Osteocyte (in vitro differentiated cells): ENCODE results near the gene HLX. TPM values are rescaled to one million over a fixed set of nuclear protein-coding genes. Genes with fewer than 3 reads are reported as not detected.

Source experiments
- DNase-seq: peaks from one replicate; pipeline ENCODE4 v3.0.0; 2021; ENCODE audit warnings: mixed read lengths; ENCODE audit not compliant: unreplicated experiment; ENCODE audit errors: extremely low spot score
- H3K27ac Mint-ChIP-seq: one replicate; pipeline ENCODE4 v1.8.0; 2021; ENCODE audit warnings: mild to moderate bottlenecking, mixed read lengths; ENCODE audit not compliant: unreplicated experiment
- H3K27me3 Mint-ChIP-seq: one replicate; pipeline ENCODE4 v1.8.0; 2021; ENCODE audit warnings: mixed read lengths; ENCODE audit not compliant: unreplicated experiment
- H3K36me3 Mint-ChIP-seq: one replicate; pipeline ENCODE4 v1.8.0; 2021; ENCODE audit warnings: mixed read lengths; ENCODE audit not compliant: unreplicated experiment
- H3K4me1 Mint-ChIP-seq: one replicate; pipeline ENCODE4 v1.8.0; 2021; ENCODE audit warnings: mixed read lengths; ENCODE audit not compliant: unreplicated experiment
- H3K4me3 Mint-ChIP-seq: one replicate; pipeline ENCODE4 v1.8.0; 2021; ENCODE audit warnings: mild to moderate bottlenecking, moderate library complexity, mixed read lengths; ENCODE audit not compliant: unreplicated experiment
- H3K9me3 Mint-ChIP-seq: one replicate; pipeline ENCODE4 v1.8.0; 2021; ENCODE audit warnings: mixed read lengths; ENCODE audit not compliant: unreplicated experiment
- total RNA-seq: library from RNA; stranded (reverse); gene quantifications from 2 replicates; pipeline ENCODE4 v1.2.1, GENCODE V29; 2021
- TF ChIP-seq, protein P1 (sequence below): fragments of 200-600 bp; sonication (generic); IDR thresholded peaks from 2 replicates; pipeline ENCODE4 v1.5.0; 2021; ENCODE audit warnings: antibody characterized with exemption, mild to moderate bottlenecking, moderate library complexity

Gene HLX
- total RNA-seq, 1 donor from 2014 or later, result 0.54 TPM

GRCh38 chr1:220886470-220887201 lies 7.4 kb downstream of the HLX start:
- Mint-ChIP-seq H3K27me3 (peaks cover 98% of the 10 kb centered on the region), H3K4me3 (no peak overlapping the region), H3K36me3 (no peaks in the 10 kb centered on the region), H3K27ac (no peak overlapping the region), H3K4me1 (peaks cover 20% of the 10 kb centered on the region), H3K9me3 (no peaks in the 10 kb centered on the region)
- TF ChIP-seq, protein P1, sequence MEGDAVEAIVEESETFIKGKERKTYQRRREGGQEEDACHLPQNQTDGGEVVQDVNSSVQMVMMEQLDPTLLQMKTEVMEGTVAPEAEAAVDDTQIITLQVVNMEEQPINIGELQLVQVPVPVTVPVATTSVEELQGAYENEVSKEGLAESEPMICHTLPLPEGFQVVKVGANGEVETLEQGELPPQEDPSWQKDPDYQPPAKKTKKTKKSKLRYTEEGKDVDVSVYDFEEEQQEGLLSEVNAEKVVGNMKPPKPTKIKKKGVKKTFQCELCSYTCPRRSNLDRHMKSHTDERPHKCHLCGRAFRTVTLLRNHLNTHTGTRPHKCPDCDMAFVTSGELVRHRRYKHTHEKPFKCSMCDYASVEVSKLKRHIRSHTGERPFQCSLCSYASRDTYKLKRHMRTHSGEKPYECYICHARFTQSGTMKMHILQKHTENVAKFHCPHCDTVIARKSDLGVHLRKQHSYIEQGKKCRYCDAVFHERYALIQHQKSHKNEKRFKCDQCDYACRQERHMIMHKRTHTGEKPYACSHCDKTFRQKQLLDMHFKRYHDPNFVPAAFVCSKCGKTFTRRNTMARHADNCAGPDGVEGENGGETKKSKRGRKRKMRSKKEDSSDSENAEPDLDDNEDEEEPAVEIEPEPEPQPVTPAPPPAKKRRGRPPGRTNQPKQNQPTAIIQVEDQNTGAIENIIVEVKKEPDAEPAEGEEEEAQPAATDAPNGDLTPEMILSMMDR, result no peak
- no peak for DNase-seq

DNA sequence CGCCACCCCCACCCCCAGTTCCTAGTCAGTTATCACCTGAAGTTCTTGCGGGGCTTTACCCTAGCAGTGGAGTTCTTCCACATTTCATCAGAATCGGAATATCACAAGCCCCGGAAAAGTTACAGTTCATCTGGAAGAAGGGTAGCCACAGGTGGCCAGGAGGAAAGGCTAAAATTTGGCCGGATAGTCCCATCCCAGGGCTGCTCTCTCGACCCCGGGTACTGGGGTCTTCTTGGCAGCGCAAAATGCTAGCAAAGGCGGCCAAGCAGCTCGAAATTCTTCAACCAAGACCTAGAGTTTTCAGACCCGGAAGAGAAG lies 7.9 kb downstream of the HLX start:
- H3K36me3 Mint-ChIP-seq, result no peaks in the 10 kb centered on the region
- H3K4me3 Mint-ChIP-seq, result peak overlapping the region; percentile 19
- DNase-seq, result no peak
- H3K27ac Mint-ChIP-seq, result no peak overlapping the region
- peaks cover 98% of the 10 kb centered on the region for H3K27me3 Mint-ChIP-seq
- peaks cover 17% of the 10 kb centered on the region for H3K4me1 Mint-ChIP-seq
- H3K9me3 Mint-ChIP-seq, result no peaks in the 10 kb centered on the region
- TF ChIP-seq, protein P1, result no peak

GRCh38 chr1:220887520-220888416 lies 8.5 kb downstream of the HLX start:
- H3K4me3 Mint-ChIP-seq, result peak overlapping the region; percentile 19
- no peaks in the 10 kb centered on the region for H3K36me3 Mint-ChIP-seq
- peaks cover 98% of the 10 kb centered on the region for H3K27me3 Mint-ChIP-seq
- no peaks in the 10 kb centered on the region for H3K9me3 Mint-ChIP-seq
- H3K27ac Mint-ChIP-seq, result no peak overlapping the region
- TF ChIP-seq, protein P1, result no peak
- no peak for DNase-seq
- peaks cover 14% of the 10 kb centered on the region for H3K4me1 Mint-ChIP-seq

DNA sequence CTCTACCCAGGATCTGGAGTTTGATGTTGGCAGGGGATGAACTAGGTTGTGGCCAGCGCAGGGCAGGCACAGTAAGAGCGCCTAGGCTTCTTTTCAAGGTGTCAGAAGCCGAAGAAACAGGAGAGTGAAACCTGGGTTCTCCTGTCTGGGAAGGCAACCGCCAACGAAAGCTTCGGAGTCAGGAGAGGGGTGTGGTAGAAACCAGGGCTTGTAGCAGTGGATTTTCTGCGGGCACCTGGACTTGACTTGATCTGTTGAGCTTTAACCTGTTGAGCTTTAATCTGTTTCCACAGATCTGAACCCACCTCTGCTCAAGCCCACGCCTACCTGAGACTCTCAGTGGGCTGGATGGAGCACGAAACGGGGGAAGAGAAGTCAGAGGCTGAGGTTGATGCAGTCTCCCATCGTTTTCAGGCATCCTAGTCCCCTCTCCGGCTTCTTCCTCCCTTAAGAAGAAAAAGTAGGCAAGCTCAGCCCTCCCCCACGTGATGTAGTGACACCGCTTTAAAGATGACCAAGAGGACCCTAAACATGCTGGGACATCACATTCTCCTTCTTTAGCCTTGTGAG lies 9.3 kb downstream of the HLX start:
- Mint-ChIP-seq H3K4me3 (no peak overlapping the region), H3K27me3 (peaks cover 98% of the 10 kb centered on the region), H3K27ac (no peak overlapping the region), H3K9me3 (no peaks in the 10 kb centered on the region), H3K4me1 (peaks cover 16% of the 10 kb centered on the region), H3K36me3 (no peaks in the 10 kb centered on the region)
- TF ChIP-seq, protein P1, result no peak
- no peak for DNase-seq

DNA sequence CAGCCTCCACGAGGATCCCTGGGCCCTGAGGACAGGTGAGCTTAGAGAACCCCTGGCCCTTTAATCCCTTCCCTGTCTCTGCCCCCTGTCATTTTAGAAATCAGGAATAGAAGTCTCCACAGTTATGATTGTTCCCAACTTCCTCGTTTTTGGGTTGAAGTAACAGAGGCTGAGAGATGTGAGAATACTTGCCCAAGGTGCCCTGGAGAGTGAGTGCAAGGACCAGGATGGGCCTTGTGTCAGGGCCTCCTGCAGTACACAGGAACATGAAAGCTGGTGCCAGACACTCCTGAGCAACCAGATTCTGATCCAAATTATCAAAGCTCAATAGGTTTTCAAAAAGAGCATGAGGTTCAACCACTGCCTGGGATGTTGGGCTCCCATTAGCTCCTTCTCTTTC lies 10.1 kb downstream of the HLX start:
- no peak overlapping the region for H3K4me3 Mint-ChIP-seq
- peaks cover 16% of the 10 kb centered on the region for H3K4me1 Mint-ChIP-seq
- no peak for DNase-seq
- TF ChIP-seq, protein P1, result no peak
- no peaks in the 10 kb centered on the region for H3K36me3 Mint-ChIP-seq
- H3K9me3 Mint-ChIP-seq, result no peaks in the 10 kb centered on the region
- H3K27me3 Mint-ChIP-seq, result peaks cover 98% of the 10 kb centered on the region
- no peak overlapping the region for H3K27ac Mint-ChIP-seq
